Peyer's patch (tissue), 4 donors: ENCODE measurements around the gene ITIH4.

Experiments
- POLR2A ChIP-seq, 2 donors: fragments of 450-650 bp; IDR thresholded peaks; one replicate each; pipeline ENCODE4 v1.5.1; 2017; ENCODE audit warnings: antibody characterized with exemption in 2 of 2, mild to moderate bottlenecking in 2 of 2, moderate library complexity in 2 of 2
- TF ChIP-seq, protein P1 (sequence below), 6 experiments: fragments of 450-650 bp in 4 of 6; fragments of 200-600 bp in 2 of 6; sonication (generic) in 1 of 6; IDR thresholded peaks; one replicate each; pipeline ENCODE4 v1.5.1; 2017 to 2019; ENCODE audit warnings: antibody characterized with exemption in 6 of 6, mild to moderate bottlenecking in 3 of 6, moderate library complexity in 1 of 6

DNA sequence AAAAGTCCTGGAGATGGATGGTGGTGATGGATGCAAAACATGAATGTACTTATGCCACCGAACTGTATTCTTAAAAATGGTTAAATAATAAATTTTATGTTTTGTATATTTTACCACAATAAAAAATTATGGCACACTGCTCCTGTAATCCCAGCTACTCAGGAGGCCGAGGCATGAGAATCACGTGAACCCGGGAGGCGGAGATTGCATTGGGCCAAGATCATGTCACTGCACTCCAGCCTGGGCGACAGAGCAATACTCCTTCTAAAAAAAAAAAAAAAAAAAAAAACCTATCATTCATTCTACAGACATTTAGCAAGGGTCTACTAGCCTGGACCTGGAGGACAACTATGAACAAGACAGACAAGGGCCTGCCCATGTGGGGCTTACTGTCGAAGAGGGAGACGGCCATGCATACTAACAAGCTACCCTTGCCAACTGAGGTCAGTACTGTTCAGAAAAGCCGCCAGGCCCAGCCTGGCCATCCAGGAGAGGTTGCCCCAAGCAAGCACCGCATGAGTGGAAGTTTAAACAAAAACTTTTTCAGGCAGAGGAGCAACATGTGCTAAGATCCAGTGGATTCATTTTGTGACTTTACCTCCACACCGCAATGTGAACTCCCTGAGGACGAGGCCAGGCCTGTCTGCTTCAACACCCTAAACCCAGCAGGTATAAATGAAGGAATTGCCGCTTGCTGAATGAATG, 57.0 kb downstream of the ITIH4 start:
- no peak for TF ChIP-seq POLR2A (IDR thresholded peaks at IDR 0.05)
- TF ChIP-seq, protein P1, sequence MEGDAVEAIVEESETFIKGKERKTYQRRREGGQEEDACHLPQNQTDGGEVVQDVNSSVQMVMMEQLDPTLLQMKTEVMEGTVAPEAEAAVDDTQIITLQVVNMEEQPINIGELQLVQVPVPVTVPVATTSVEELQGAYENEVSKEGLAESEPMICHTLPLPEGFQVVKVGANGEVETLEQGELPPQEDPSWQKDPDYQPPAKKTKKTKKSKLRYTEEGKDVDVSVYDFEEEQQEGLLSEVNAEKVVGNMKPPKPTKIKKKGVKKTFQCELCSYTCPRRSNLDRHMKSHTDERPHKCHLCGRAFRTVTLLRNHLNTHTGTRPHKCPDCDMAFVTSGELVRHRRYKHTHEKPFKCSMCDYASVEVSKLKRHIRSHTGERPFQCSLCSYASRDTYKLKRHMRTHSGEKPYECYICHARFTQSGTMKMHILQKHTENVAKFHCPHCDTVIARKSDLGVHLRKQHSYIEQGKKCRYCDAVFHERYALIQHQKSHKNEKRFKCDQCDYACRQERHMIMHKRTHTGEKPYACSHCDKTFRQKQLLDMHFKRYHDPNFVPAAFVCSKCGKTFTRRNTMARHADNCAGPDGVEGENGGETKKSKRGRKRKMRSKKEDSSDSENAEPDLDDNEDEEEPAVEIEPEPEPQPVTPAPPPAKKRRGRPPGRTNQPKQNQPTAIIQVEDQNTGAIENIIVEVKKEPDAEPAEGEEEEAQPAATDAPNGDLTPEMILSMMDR (IDR thresholded peaks at IDR 0.05) = no peak
